Stimulated activated CD4-positive, alpha-beta T cell treated with anti-CD3 and anti-CD28 coated beads, Interleukin-1b, Interleukin-23, amount 100 ng/mL, for 4 hours (primary cell): ENCODE results near the gene IGDCC3.

Experiments
- DNase-seq, 2 donors: peaks; one replicate each; pipeline ENCODE4 v3.0.0-alpha.2; 2020; ENCODE audit warnings: low read depth in 2 of 2

IGDCC3 gene

GRCh38 chr15:65388306-65389080 is 10.7 kb upstream of the IGDCC3 start:
- DNase-seq, result no peak

GRCh38 chr15:65386886-65387285 is 9.1 kb upstream of the IGDCC3 start:
- no peak for DNase-seq

- DNase-seq, result no peak
Measured at GRCh38 chr15:65386376-65386775, 8.6 kb upstream of the IGDCC3 start.

GRCh38 chr15:65385870-65386258 is 8.1 kb upstream of the IGDCC3 start:
- no peak for DNase-seq

- DNase-seq, result peak; percentile 73 to 78
Measured at GRCh38 chr15:65384895-65385869, 7.4 kb upstream of the IGDCC3 start.

- DNase-seq, result no peak
Measured at GRCh38 chr15:65384505-65384894, 6.7 kb upstream of the IGDCC3 start.

GRCh38 chr15:65383991-65384390 is 6.2 kb upstream of the IGDCC3 start:
- no peak for DNase-seq

- no peak for DNase-seq
Measured at GRCh38 chr15:65383456-65383855, 5.7 kb upstream of the IGDCC3 start.

GRCh38 chr15:65382921-65383320 is 5.1 kb upstream of the IGDCC3 start:
- no peak for DNase-seq

GRCh38 chr15:65382146-65382491 is 4.3 kb upstream of the IGDCC3 start:
- DNase-seq, result no peak

GRCh38 chr15:65381445-65382145 is 3.8 kb upstream of the IGDCC3 start:
- no peak for DNase-seq

GRCh38 chr15:65379986-65380385 is 2.2 kb upstream of the IGDCC3 start:
- no peak for DNase-seq

- no peak for DNase-seq
Measured at GRCh38 chr15:65377105-65377975, 462 bp downstream of the IGDCC3 start.

GRCh38 chr15:65376767-65377104 is 1.1 kb downstream of the IGDCC3 start:
- DNase-seq, result no peak

- no peak for DNase-seq
Measured at GRCh38 chr15:65375871-65376607, 1.8 kb downstream of the IGDCC3 start.

GRCh38 chr15:65374821-65375401 is 2.9 kb downstream of the IGDCC3 start:
- DNase-seq, result no peak

- no peak for DNase-seq
Measured at GRCh38 chr15:65374334-65374733, 3.5 kb downstream of the IGDCC3 start.

- no peak for DNase-seq
Measured at GRCh38 chr15:65373163-65373651, 4.6 kb downstream of the IGDCC3 start.

GRCh38 chr15:65372787-65373067 is 5.1 kb downstream of the IGDCC3 start:
- no peak for DNase-seq
